ENCODE measurements around the gene CEACAM8.
"Not testable (repeated sequence)": the region's sequence is repeated elsewhere in the genome, so short reads cannot be mapped to it uniquely, and the experiment has no call there.

CEACAM8 gene

GRCh38 chr19:42576241-42576640 is 18.5 kb downstream of the CEACAM8 start:
- no peak for DNase-seq (ENCODE audit: low read depth in 4 of 4, low spot score in 1 of 4)

DNA sequence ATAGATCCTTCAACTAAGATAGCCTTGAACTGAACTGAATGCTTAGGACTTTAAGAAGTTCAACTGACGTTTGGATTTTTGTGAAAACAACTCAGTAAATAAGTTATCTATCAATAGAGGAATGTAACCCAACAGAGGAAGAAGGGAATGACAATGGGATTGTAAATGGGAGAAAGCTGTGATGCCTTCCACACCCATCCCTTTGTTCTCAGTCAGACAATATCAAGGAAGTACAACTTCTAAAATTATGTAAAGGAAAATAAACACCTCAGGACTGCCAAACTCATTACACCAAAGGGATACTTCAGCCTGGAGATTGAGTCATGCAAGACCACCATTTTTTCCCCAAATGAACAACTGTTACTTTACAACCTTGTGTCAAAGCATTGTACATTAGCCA is 21.1 kb downstream of the CEACAM8 start:
- no peak for DNase-seq (ENCODE audit: low read depth in 4 of 4, low spot score in 1 of 4)

- DNase-seq (ENCODE audit: low read depth in 4 of 4, low spot score in 1 of 4): no peak
Observed at GRCh38 chr19:42571116-42571515, 23.6 kb downstream of the CEACAM8 start.

- DNase-seq (ENCODE audit: low read depth in 4 of 4, low spot score in 1 of 4): no peak
Observed at GRCh38 chr19:42569193-42569592, 25.5 kb downstream of the CEACAM8 start.

DNA sequence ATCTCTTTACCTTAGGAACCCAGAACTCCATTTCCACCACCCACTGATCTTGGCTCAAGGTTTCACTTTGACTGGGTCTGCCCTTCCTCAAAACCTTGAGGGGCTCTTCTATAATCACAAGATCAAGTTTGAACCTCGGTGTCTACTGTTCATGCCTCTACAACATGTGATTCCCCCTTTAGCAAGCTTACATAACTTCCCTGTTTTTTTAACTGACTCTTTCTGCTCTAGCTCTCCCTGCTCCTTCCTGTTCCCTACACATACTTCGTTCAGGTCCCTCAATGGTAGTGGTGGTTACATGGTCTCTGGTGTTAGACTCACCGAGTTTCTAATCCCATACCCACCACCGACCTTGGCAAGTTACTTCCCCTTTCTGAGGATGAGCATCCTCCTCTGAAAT is 26.7 kb downstream of the CEACAM8 start:
- no peak for DNase-seq (ENCODE audit: low read depth in 4 of 4, low spot score in 1 of 4)

GRCh38 chr19:42567567-42567966 is 27.2 kb downstream of the CEACAM8 start:
- no peak for DNase-seq (ENCODE audit: low read depth in 4 of 4, low spot score in 1 of 4)

DNA sequence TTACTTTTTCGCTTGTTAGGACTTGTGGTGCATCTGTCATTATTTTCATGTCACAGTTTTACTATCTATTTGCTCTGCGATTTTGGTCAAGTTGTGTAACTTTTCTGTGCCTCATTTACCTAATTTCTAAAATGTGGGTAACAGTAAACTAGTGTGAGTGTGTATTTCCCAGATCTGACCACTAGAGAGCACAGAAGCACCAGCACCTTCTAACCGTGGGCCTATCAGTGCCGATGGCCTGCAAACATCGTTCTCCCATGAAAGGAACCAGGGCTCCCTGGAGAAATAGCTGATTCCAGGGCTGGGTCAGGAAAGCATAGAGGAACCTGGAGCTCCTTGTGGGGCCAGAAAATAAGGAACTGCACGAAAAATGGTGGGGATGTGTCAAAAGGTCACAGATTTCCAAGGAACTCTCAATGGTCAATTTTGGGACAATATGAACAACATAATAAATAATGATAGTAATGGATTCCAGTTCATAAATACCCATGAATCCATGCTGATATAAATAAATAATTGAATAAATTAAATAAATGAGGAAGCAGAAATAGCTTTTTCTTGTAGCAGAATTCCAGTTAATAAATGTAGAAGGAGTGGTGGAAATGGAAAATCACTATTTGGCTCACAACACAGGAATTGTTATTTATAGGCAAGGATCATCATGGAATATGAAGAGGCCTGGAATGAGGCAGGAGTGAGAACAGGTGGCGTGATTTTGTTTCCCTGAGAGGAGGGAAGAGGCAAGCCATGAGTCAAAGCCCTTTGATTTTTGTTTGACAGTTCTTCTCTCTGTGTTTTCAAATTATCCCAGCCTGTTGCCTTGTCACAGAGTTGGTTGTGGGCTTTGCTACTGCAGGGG is 31.1 kb downstream of the CEACAM8 start:
- DNase-seq (ENCODE audit: low read depth in 4 of 4, low spot score in 1 of 4): peak in 2 of 4 experiments; percentile 1 to 9

GRCh38 chr19:42561512-42561911 is 33.2 kb downstream of the CEACAM8 start:
- no peak for DNase-seq (ENCODE audit: low read depth in 4 of 4, low spot score in 1 of 4)

DNA sequence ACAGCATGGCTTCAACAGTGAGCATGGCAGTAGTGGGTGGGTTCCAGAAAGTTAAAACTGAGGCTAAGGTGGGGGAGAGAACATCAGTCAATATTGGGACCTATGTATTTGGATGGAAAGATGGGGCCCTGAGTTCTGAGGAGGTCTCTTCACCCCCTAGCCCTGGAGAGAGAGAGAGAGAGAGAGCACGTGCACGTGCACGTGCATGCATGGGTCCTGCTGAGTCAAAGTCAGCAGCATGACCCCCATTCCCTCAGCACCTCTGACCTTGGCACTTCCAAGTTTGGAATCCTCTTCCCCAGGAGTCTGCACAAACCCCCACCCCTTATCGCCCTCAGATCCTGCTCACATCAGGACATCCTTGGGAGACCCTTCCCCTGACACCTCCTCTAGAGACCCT is 34.0 kb downstream of the CEACAM8 start:
- DNase-seq (ENCODE audit: low read depth in 4 of 4, low spot score in 1 of 4): no peak

- DNase-seq (ENCODE audit: low read depth in 4 of 4, low spot score in 1 of 4): no peak
Observed at GRCh38 chr19:42558450-42559150, 36.1 kb downstream of the CEACAM8 start.

DNA sequence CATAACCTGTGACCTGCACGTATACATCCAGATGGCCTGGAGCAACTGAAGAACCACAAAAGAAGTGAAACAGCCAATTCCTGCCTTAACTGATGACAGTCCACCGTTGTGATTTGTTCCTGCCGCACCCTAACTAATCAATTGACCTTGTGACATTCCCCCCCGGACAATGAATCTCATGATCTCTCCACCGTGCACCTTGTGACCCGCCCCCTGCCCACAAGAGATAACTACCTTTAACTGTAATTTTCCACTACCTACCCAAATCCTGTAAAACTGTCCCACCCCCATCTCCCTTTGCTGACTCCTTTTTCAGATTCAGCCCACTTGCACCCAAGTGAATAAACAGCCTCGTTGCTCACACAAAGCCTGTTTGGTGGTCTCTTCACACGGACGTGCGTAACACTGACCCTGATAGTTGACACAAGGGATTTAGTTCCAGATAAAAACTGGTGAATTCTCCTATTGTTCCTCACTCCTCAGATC is 37.3 kb downstream of the CEACAM8 start:
- DNase-seq (ENCODE audit: low read depth in 4 of 4, low spot score in 1 of 4): not testable (repeated sequence)

- no peak for DNase-seq (ENCODE audit: low read depth in 4 of 4, low spot score in 1 of 4)
Observed at GRCh38 chr19:42555801-42556200, 38.9 kb downstream of the CEACAM8 start.

DNA sequence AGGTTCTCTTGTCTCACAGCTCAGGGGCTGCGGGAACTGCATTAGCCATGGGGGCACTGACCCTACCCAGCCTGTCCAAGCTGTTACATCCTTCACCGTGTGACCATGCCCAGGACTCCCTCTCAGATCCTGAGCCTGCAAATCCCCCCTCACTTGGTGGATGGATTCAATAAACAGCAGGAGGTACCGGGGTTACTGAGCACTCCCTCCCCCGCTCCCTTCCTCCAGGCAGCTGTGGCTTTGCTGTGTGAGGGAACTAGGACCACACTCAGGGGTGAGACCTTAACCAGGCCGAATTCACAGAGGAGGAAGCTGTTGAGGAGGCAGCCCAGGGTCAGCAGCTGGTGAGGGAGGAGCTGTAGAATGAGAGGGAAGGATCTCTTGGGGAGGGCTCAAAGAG is 39.4 kb downstream of the CEACAM8 start:
- no peak for DNase-seq (ENCODE audit: low read depth in 4 of 4, low spot score in 1 of 4)

DNA sequence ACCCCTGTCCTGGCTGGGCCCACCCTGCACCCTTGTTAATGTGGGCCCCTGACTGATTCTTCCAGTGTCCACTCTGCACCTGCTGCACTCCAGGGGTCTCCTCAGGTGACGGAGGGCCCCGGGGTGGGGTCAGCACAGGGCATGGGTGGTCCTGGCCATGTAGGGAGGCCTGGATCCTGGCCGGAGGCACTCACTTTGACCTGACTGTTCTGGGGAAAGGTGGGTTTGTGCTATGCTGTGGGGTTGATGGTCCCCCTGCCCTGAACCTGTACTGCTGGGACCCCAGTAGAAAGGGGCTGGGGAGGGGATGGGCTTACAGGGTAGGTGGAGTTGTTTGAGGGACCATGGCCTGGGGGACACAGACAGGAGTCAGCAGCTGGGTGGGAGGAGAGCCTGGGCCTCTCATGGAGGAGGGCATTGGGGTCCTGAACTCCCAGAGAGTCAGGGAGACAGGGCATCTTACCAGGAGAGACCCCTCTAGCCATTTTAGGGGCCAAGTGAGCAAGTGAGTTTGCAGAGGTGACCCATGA is 40.6 kb downstream of the CEACAM8 start:
- no peak for DNase-seq (ENCODE audit: low read depth in 4 of 4, low spot score in 1 of 4)

DNA sequence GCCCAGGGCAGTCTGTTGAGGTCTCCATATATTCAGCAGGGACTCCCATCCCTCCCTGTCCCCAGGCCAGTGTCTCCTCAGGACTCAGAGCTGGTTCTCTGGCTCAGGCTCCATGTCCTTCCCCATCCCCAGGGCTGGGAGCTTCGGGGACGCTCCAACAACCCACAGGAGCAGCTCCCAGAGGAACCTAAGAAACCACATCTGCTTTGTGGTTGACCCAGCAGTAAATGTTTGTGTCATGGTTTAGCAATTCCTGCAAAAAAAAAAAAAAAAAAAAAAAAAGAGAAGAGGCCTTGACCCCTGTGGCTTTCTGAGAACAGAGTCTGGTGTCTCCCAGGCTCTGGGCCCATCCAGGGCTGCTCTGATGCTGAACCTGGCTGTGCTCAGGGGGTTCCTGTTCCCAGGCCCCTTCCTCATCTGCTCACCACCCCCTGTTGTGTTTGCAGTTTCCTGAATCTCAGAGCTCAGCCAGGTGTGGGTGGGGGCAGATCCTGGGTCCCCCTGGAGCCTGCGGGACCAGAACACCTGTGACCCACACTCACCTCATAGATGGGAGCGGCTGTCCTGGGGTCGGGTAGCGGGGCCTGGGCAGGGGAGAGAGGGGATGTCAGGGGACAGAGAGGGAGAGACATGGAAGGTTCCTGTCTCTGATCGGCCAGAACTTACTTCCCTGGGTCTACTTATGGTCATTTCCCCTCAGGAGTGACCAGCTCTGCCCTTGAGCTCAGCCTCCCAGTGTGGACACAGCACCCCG is 41.3 kb downstream of the CEACAM8 start:
- no peak for DNase-seq (ENCODE audit: low read depth in 4 of 4, low spot score in 1 of 4)

DNA sequence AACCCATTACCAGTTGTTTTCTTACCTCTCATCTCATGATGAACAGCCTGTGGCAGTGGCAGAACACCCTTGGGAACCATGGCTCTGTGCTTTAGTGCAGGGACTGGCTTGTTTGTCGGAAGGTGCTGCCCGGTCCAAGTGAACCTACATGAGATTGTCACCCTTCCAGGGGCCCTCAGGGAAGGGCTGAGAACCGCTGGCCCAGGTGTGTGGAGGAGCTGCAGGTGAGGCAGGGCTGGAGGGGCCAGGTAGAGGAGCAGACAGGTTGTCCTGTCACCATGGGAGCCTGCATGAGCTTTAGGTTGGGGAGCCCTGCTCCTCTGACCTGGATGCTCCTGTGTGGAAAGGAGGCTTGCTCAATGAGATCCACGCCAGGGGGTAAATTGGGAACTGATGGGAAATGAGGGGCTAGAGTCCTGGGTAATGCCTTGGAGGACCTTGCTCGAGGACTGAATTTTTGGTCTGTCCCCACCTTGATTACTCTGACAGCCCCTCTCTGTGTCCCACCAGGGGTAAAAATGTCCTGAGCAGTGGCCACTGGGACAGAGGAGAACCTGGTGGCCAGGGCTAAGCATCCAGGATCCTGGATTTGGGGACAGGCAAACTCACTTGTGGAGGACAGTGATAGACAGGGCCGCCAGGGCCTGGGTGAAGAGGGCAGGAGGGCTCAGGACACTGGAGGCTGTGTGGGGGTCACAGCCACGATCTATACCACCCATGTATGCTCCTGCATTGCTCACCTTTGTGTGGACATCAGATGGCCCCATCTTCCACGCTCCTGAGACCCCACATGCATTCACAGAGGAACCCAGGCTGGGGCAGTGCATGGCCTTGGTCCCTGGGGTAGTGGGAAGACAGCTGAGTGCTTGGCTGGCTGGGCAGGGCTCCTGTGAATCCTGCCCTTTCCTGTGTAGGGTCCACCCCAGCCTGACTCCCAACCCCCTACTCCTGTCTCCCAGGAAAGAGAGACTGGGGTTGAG is 42.3 kb downstream of the CEACAM8 start:
- DNase-seq (ENCODE audit: low read depth in 4 of 4, low spot score in 1 of 4): no peak

- DNase-seq (ENCODE audit: low read depth in 4 of 4, low spot score in 1 of 4): not testable (repeated sequence)
Observed at GRCh38 chr19:42550521-42550920, 44.2 kb downstream of the CEACAM8 start.

- not testable (repeated sequence) for DNase-seq (ENCODE audit: low read depth in 4 of 4, low spot score in 1 of 4)
Observed at GRCh38 chr19:42549067-42549466, 45.7 kb downstream of the CEACAM8 start.

DNA sequence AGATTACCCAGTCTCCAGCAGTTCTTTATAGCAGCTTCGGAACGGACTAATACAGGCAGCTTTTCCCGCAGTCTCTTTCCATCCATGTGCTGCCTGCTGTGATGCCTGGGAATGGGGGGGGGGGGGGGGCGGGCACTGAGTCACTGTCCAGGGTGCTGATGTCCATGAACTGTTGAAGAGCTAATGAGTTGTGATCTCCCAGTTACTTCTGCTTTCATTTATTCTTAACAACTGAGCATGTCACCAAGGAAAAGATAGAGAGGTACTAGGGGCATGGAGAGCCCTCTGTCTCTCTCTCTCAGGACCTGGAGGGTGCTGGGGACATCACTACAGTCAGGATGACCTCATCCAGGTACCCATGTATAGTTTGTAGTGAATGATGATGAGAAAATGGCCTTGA is 46.2 kb downstream of the CEACAM8 start:
- DNase-seq (ENCODE audit: low read depth in 4 of 4, low spot score in 1 of 4): no peak

DNA sequence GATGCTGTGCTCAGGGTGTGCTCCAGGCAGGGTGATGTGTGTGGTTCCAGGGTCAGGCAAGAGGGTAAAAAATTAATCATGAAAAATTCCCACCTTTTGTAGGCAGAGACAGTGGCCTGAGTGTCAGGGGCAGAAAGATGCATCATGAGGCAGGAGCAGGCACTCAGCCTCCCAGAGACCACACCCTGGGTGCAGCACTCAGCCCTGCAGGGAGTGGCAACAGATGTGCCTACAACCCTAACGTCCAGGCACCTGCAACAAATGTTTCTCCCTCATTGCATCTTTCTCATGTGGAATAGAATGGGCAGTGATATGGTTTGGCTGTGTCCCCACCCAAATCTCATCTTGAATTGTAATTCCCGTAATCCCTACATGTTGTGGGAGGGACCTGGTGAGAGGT is 46.8 kb downstream of the CEACAM8 start:
- DNase-seq (ENCODE audit: low read depth in 4 of 4, low spot score in 1 of 4): no peak
